Measurements from ENCODE around the gene PSEN1.
"Not testable (repeated sequence)": the region's sequence is repeated elsewhere in the genome, so short reads cannot be mapped to it uniquely, and the experiment has no call there.

The PSEN1 gene

GRCh38 chr14:73146111-73146510, 9.8 kb downstream of the PSEN1 start:
- FAIRE-seq (no peak), DNase-seq (ENCODE audit: insufficient read length, low spot score) (no peak)
- TF ChIP-seq POU2F2 (IDR thresholded peaks at IDR 0.05; ENCODE audit: low read depth, low read length) (no peak), POLR2AphosphoS5 (IDR thresholded peaks at IDR 0.05; ENCODE audit: low read depth, low read length) (no peak), POLR2A (IDR thresholded peaks at IDR 0.05; ENCODE audit: low read depth, low read length) (no peak), SPI1 (IDR thresholded peaks at IDR 0.05; ENCODE audit: low read depth, low read length) (no peak), TAF1 (IDR thresholded peaks at IDR 0.05; ENCODE audit: low read depth, low read length) (no peak), PAX5 (IDR thresholded peaks at IDR 0.05; ENCODE audit: insufficient read depth, low read length, severe bottlenecking) (no peak)

- FAIRE-seq, result no peak
- TF ChIP-seq POLR2AphosphoS5 (IDR thresholded peaks at IDR 0.05; ENCODE audit: low read depth, low read length) (no peak), PAX5 (IDR thresholded peaks at IDR 0.05; ENCODE audit: insufficient read depth, low read length, severe bottlenecking) (no peak), TAF1 (IDR thresholded peaks at IDR 0.05; ENCODE audit: low read depth, low read length) (no peak), POLR2A (IDR thresholded peaks at IDR 0.05; ENCODE audit: low read depth, low read length) (no peak), SPI1 (IDR thresholded peaks at IDR 0.05; ENCODE audit: low read depth, low read length) (no peak), POU2F2 (IDR thresholded peaks at IDR 0.05; ENCODE audit: low read depth, low read length) (no peak)
- DNase-seq (ENCODE audit: insufficient read length, low spot score), result no peak
Observed at GRCh38 chr14:73149753-73150152, 13.4 kb downstream of the PSEN1 start.

GRCh38 chr14:73153272-73153671, 17.0 kb downstream of the PSEN1 start:
- FAIRE-seq (no peak), DNase-seq (ENCODE audit: insufficient read length, low spot score) (no peak)
- TF ChIP-seq POU2F2 (IDR thresholded peaks at IDR 0.05; ENCODE audit: low read depth, low read length) (no peak), POLR2A (IDR thresholded peaks at IDR 0.05; ENCODE audit: low read depth, low read length) (no peak), PAX5 (IDR thresholded peaks at IDR 0.05; ENCODE audit: insufficient read depth, low read length, severe bottlenecking) (no peak), POLR2AphosphoS5 (IDR thresholded peaks at IDR 0.05; ENCODE audit: low read depth, low read length) (no peak), SPI1 (IDR thresholded peaks at IDR 0.05; ENCODE audit: low read depth, low read length) (no peak), TAF1 (IDR thresholded peaks at IDR 0.05; ENCODE audit: low read depth, low read length) (no peak)

- FAIRE-seq, result no peak
- DNase-seq (ENCODE audit: insufficient read length, low spot score), result no peak
- TF ChIP-seq SPI1 (IDR thresholded peaks at IDR 0.05; ENCODE audit: low read depth, low read length) (no peak), POU2F2 (IDR thresholded peaks at IDR 0.05; ENCODE audit: low read depth, low read length) (no peak), POLR2AphosphoS5 (IDR thresholded peaks at IDR 0.05; ENCODE audit: low read depth, low read length) (no peak), PAX5 (IDR thresholded peaks at IDR 0.05; ENCODE audit: insufficient read depth, low read length, severe bottlenecking) (no peak), POLR2A (IDR thresholded peaks at IDR 0.05; ENCODE audit: low read depth, low read length) (no peak), TAF1 (IDR thresholded peaks at IDR 0.05; ENCODE audit: low read depth, low read length) (no peak)
Observed at GRCh38 chr14:73162251-73162650, 25.9 kb downstream of the PSEN1 start.

GRCh38 chr14:73166399-73166798, 30.1 kb downstream of the PSEN1 start:
- FAIRE-seq (no peak), DNase-seq (ENCODE audit: insufficient read length, low spot score) (no peak)
- TF ChIP-seq POU2F2 (IDR thresholded peaks at IDR 0.05; ENCODE audit: low read depth, low read length) (no peak), SPI1 (IDR thresholded peaks at IDR 0.05; ENCODE audit: low read depth, low read length) (no peak), POLR2A (IDR thresholded peaks at IDR 0.05; ENCODE audit: low read depth, low read length) (no peak), POLR2AphosphoS5 (IDR thresholded peaks at IDR 0.05; ENCODE audit: low read depth, low read length) (no peak), TAF1 (IDR thresholded peaks at IDR 0.05; ENCODE audit: low read depth, low read length) (no peak), PAX5 (IDR thresholded peaks at IDR 0.05; ENCODE audit: insufficient read depth, low read length, severe bottlenecking) (no peak)

GRCh38 chr14:73167727-73168126, 31.4 kb downstream of the PSEN1 start:
- no peak for DNase-seq (ENCODE audit: insufficient read length, low spot score)
- TF ChIP-seq PAX5 (IDR thresholded peaks at IDR 0.05; ENCODE audit: insufficient read depth, low read length, severe bottlenecking) (no peak), SPI1 (IDR thresholded peaks at IDR 0.05; ENCODE audit: low read depth, low read length) (no peak), POLR2AphosphoS5 (IDR thresholded peaks at IDR 0.05; ENCODE audit: low read depth, low read length) (no peak), POLR2A (IDR thresholded peaks at IDR 0.05; ENCODE audit: low read depth, low read length) (no peak), TAF1 (IDR thresholded peaks at IDR 0.05; ENCODE audit: low read depth, low read length) (no peak), POU2F2 (IDR thresholded peaks at IDR 0.05; ENCODE audit: low read depth, low read length) (no peak)
- FAIRE-seq, result no peak

- TF ChIP-seq SPI1 (IDR thresholded peaks at IDR 0.05; ENCODE audit: low read depth, low read length) (no peak), POLR2AphosphoS5 (IDR thresholded peaks at IDR 0.05; ENCODE audit: low read depth, low read length) (no peak)
- FAIRE-seq, result no peak
- no peak for DNase-seq (ENCODE audit: insufficient read length, low spot score)
Observed at GRCh38 chr14:73168274-73168673, 32.0 kb downstream of the PSEN1 start.

- TF ChIP-seq SPI1 (IDR thresholded peaks at IDR 0.05; ENCODE audit: low read depth, low read length), result no peak
- no peak for TF ChIP-seq PAX5 (IDR thresholded peaks at IDR 0.05; ENCODE audit: insufficient read depth, low read length, severe bottlenecking)
- no peak for TF ChIP-seq POLR2AphosphoS5 (IDR thresholded peaks at IDR 0.05; ENCODE audit: low read depth, low read length)
- TF ChIP-seq POLR2A (IDR thresholded peaks at IDR 0.05; ENCODE audit: low read depth, low read length), result no peak
- no peak for TF ChIP-seq TAF1 (IDR thresholded peaks at IDR 0.05; ENCODE audit: low read depth, low read length)
- TF ChIP-seq POU2F2 (IDR thresholded peaks at IDR 0.05; ENCODE audit: low read depth, low read length), result no peak
- no peak for FAIRE-seq
- no peak for DNase-seq (ENCODE audit: insufficient read length, low spot score)
Observed at GRCh38 chr14:73168691-73169090, 32.4 kb downstream of the PSEN1 start.

GRCh38 chr14:73169855-73170254, 33.5 kb downstream of the PSEN1 start:
- not testable (repeated sequence) for FAIRE-seq; DNase-seq (ENCODE audit: insufficient read length, low spot score)

GRCh38 chr14:73170686-73171085, 34.4 kb downstream of the PSEN1 start:
- TF ChIP-seq TAF1 (IDR thresholded peaks at IDR 0.05; ENCODE audit: low read depth, low read length) (no peak), POLR2A (IDR thresholded peaks at IDR 0.05; ENCODE audit: low read depth, low read length) (no peak), POU2F2 (IDR thresholded peaks at IDR 0.05; ENCODE audit: low read depth, low read length) (no peak), SPI1 (IDR thresholded peaks at IDR 0.05; ENCODE audit: low read depth, low read length) (no peak), PAX5 (IDR thresholded peaks at IDR 0.05; ENCODE audit: insufficient read depth, low read length, severe bottlenecking) (no peak), POLR2AphosphoS5 (IDR thresholded peaks at IDR 0.05; ENCODE audit: low read depth, low read length) (no peak)
- DNase-seq (ENCODE audit: insufficient read length, low spot score), result no peak
- no peak for FAIRE-seq

Data from GM12891 (cell line).